Left lung (tissue), 10 donors: ENCODE measurements around the gene PPP1R37. TPM values are rescaled to one million over a fixed set of nuclear protein-coding genes. Genes with fewer than 3 reads are reported as not detected.

ENCODE experiments used
- ATAC-seq: fragments of 200-7000 bp; cut with Tn5 transposase; one replicate; pipeline ENCODE4 v1.9.1; 2020; ENCODE audit warnings: moderate library complexity
- DNase-seq, 4 donors: peaks; one replicate each; pipeline ENCODE4 v3.0.0-alpha.2; 2013 to 2020
- H3K27ac ChIP-seq, 2 donors: fragments of 200-600 bp; sonication (generic) in 1 of 2; one replicate each; pipeline versions ENCODE4 v1.5.0 to v1.8.0; 2020 to 2021
- H3K27me3 ChIP-seq, 2 donors: fragments of 200-600 bp; sonication (generic) in 1 of 2; one replicate each; pipeline versions ENCODE4 v1.5.0 to v1.8.0; 2020 to 2021
- H3K36me3 ChIP-seq, 2 donors: fragments of 200-600 bp; sonication (generic) in 1 of 2; one replicate each; pipeline versions ENCODE4 v1.5.0 to v1.8.0; 2020 to 2021
- H3K4me1 ChIP-seq, 2 donors: fragments of 200-600 bp; one replicate each; pipeline ENCODE4 v1.8.0; 2021
- H3K4me3 ChIP-seq, 2 donors: fragments of 200-600 bp; sonication (generic) in 1 of 2; one replicate each; pipeline versions ENCODE4 v1.5.0 to v1.8.0; 2020 to 2021; ENCODE audit warnings: mild to moderate bottlenecking in 1 of 2
- H3K9me3 ChIP-seq, 2 donors: fragments of 200-600 bp; sonication (generic) in 1 of 2; one replicate each; pipeline versions ENCODE4 v1.5.0 to v1.8.0; 2020 to 2021
- CTCF ChIP-seq, 2 donors: fragments of 200-600 bp; sonication (generic) in 1 of 2; IDR thresholded peaks; one replicate each; pipeline versions ENCODE4 v1.5.0 to v1.8.0; 2021; ENCODE audit warnings: antibody characterized with exemption in 2 of 2
- intact Hi-C, 2 donors: fragments of 100-400 bp; cut with DNase I; formaldehyde crosslinking; loops; one replicate each; pipeline versions ENCODE4 v1.11.2 to v1.14.2; 2022
- polyA plus RNA-seq, 6 donors: library from polyadenylated mRNA; unstranded; fragments of 120-200 nt; gene quantifications; one replicate each; pipeline ENCODE4 v1.2.1, GENCODE V29; 2013; ENCODE audit not compliant: insufficient read length in 6 of 6
- total RNA-seq, 2 donors: library from RNA; stranded (reverse); fragmentation: NEBNext Ultra II Directional; extraction: Animal tissue kit (Norgen Biotek cat#: 25700); gene quantifications; one replicate each; pipeline ENCODE4 v1.2.1, GENCODE V29; 2021
- donor health status: DM: no; HTN: yes; CAD: no.
- donor health status: DM: no; HTN: no; CAD: no.

PPP1R37 gene
- total and polyA plus RNA-seq, 8 donors, result 17.3 to 29.8 (median 26.0) TPM

GRCh38 chr19:45119582-45119981 is 26.6 kb downstream of the PPP1R37 start:
- intact Hi-C loops, result no loop called here
- H3K9me3 ChIP-seq, result no peaks in the 10 kb centered on the region
- no peak for TF ChIP-seq CTCF (IDR thresholded peaks at IDR 0.05)
- no peak overlapping the region for H3K4me3 ChIP-seq
- no peak overlapping the region for H3K27ac ChIP-seq
- H3K36me3 ChIP-seq, result peaks cover 0 to 3% of the 10 kb centered on the region in 2 donors
- H3K27me3 ChIP-seq, result no peaks in the 10 kb centered on the region
- ATAC-seq, result no peak
- peaks cover 7 to 54% of the 10 kb centered on the region in 2 donors for H3K4me1 ChIP-seq
- no peak for DNase-seq

GRCh38 chr19:45121827-45122345 is 28.9 kb downstream of the PPP1R37 start:
- TF ChIP-seq CTCF (IDR thresholded peaks at IDR 0.05), result no peak
- H3K4me3 ChIP-seq, result no peak overlapping the region
- H3K36me3 ChIP-seq, result peaks cover 0 to 3% of the 10 kb centered on the region in 2 donors
- no peak for DNase-seq
- H3K27ac ChIP-seq, result no peak overlapping the region
- peaks cover 7 to 35% of the 10 kb centered on the region in 2 donors for H3K4me1 ChIP-seq
- no peak for ATAC-seq
- no peaks in the 10 kb centered on the region for H3K27me3 ChIP-seq
- no peaks in the 10 kb centered on the region for H3K9me3 ChIP-seq
- intact Hi-C loops, result no loop called here

DNA sequence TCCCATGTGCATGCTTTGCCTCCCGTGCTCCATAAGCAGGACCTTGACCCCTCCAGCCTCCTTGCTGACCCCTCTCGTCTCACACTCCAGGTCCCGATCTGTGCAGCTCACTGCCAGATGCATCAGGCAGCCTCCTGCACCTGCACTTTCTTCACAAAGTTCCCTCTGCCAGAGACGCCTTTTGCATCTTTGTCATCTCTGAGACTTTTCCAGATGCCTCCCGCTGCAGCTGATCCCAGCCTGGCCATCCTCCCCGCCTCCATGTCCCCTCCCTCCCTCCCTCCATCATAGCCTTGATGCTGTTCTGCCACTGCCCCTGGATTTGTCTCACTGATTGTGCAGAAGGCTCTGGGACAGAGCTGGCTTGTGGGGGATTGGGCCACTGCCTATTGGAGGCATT is 29.9 kb downstream of the PPP1R37 start:
- DNase-seq, result no peak
- no peak overlapping the region for H3K4me3 ChIP-seq
- H3K4me1 ChIP-seq, result peaks cover 0 to 25% of the 10 kb centered on the region in 2 donors
- intact Hi-C loops, result no loop called here
- no peak overlapping the region for H3K27ac ChIP-seq
- H3K36me3 ChIP-seq, result peaks cover 0 to 3% of the 10 kb centered on the region in 2 donors
- no peaks in the 10 kb centered on the region for H3K27me3 ChIP-seq
- ATAC-seq, result no peak
- no peaks in the 10 kb centered on the region for H3K9me3 ChIP-seq
- TF ChIP-seq CTCF (IDR thresholded peaks at IDR 0.05), result no peak

- TF ChIP-seq CTCF (IDR thresholded peaks at IDR 0.05), result no peak
- intact Hi-C loops, result no loop called here
Measured at GRCh38 chr19:45123440-45123850, 30.5 kb downstream of the PPP1R37 start.

GRCh38 chr19:45124021-45124420 is 31.0 kb downstream of the PPP1R37 start:
- intact Hi-C loops, result no loop called here
- Histone ChIP-seq H3K36me3 (peaks cover 0 to 7% of the 10 kb centered on the region in 2 donors), H3K4me1 (peaks cover 0 to 13% of the 10 kb centered on the region in 2 donors), H3K27ac (no peak overlapping the region), H3K27me3 (no peaks in the 10 kb centered on the region), H3K4me3 (no peak overlapping the region), H3K9me3 (no peaks in the 10 kb centered on the region)
- DNase-seq, result no peak
- ATAC-seq, result no peak
- no peak for TF ChIP-seq CTCF (IDR thresholded peaks at IDR 0.05)

More at GRCh38 chr19:45123440-45123850, 30.5 kb downstream of the PPP1R37 start:
- H3K27ac ChIP-seq, result no peak overlapping the region
- DNase-seq (no peak), ATAC-seq (peak; percentile 19)
- H3K4me1 ChIP-seq, result peaks cover 0 to 19% of the 10 kb centered on the region in 2 donors
- H3K4me3 ChIP-seq, result no peak overlapping the region
- H3K9me3 ChIP-seq, result no peaks in the 10 kb centered on the region
- H3K27me3 ChIP-seq, result no peaks in the 10 kb centered on the region
- peaks cover 0 to 3% of the 10 kb centered on the region in 2 donors for H3K36me3 ChIP-seq
